ENCODE results near the gene HECTD2. TPM values are rescaled to one million over a fixed set of nuclear protein-coding genes. Genes with fewer than 3 reads are reported as not detected.

The HECTD2 gene
- polyA plus RNA-seq, 3 donors: 0.12 TPM; not detected in 2

- H3K4me1 ChIP-seq (ENCODE audit: control insufficient read depth in 1 of 2, insufficient read depth in 2 of 2, low read length in 2 of 2): no peaks in the 10 kb centered on the region
- no peak overlapping the region for H3K4me3 Mint-ChIP-seq
- no peak overlapping the region for H3K27ac Mint-ChIP-seq
- peaks cover 3 to 16% (median 10%) of the 10 kb centered on the region in 7 donors for H3K9me3 Mint-ChIP-seq
- H3K9me3 ChIP-seq (replicated peaks in 1 of 2; ENCODE audit: control insufficient read depth in 1 of 2, insufficient read depth in 1 of 2, low read length in 2 of 2): peaks cover 0 to 6% of the 10 kb centered on the region in 2 donors
- no peaks in the 10 kb centered on the region for H4K20me1 ChIP-seq (ENCODE audit: insufficient read depth, low read length)
- WGBS (ENCODE audit: insufficient coverage): no CpG with 5 or more reads among the region's 4 CpGs
- no peaks in the 10 kb centered on the region for H3K27me3 ChIP-seq (ENCODE audit: control insufficient read depth in 2 of 2, insufficient read depth in 2 of 2, low read length in 2 of 2)
- no peak overlapping the region for H3K4me2 ChIP-seq (replicated peaks; ENCODE audit: extremely low read depth, low read length, poor library complexity, severe bottlenecking)
- peaks cover 2 to 5% (median 3%) of the 10 kb centered on the region in 3 donors for H3K27me3 Mint-ChIP-seq (ENCODE audit: low read depth in 3 of 3)
- no peak overlapping the region for H3K9ac ChIP-seq (ENCODE audit: insufficient read depth, low read length, poor library complexity, severe bottlenecking)
- no peak overlapping the region for H2AFZ ChIP-seq (ENCODE audit: insufficient read depth, low read depth, low read length, poor library complexity, severe bottlenecking)
- no peaks in the 10 kb centered on the region for H3K79me2 ChIP-seq (ENCODE audit: insufficient read depth, low read length)
- peaks cover 3% of the 10 kb centered on the region for H3K4me1 Mint-ChIP-seq
- no peak for DNase-seq
- no peaks in the 10 kb centered on the region for H3K36me3 Mint-ChIP-seq
- H3K27ac ChIP-seq (ENCODE audit: low read depth in 1 of 2, low read length in 2 of 2): no peak overlapping the region
- no peak for TF ChIP-seq CTCF (IDR thresholded peaks at IDR 0.05)
- no peaks in the 10 kb centered on the region for H3K36me3 ChIP-seq (replicated peaks in 1 of 2; ENCODE audit: control insufficient read depth in 1 of 2, insufficient read depth in 2 of 2, low read length in 2 of 2)
- no peak overlapping the region for H3K4me3 ChIP-seq (replicated peaks in 1 of 3; ENCODE audit: low read depth in 2 of 3, low read length in 3 of 3)
- intact Hi-C loops (cut with micrococcal nuclease): no loop called here
Measured at GRCh38 chr10:91536111-91536510, 126.0 kb downstream of the HECTD2 start.

GRCh38 chr10:91536733-91537132, 126.6 kb downstream of the HECTD2 start:
- Histone ChIP-seq H3K79me2 (ENCODE audit: insufficient read depth, low read length) (no peaks in the 10 kb centered on the region), H3K9ac (ENCODE audit: insufficient read depth, low read length, poor library complexity, severe bottlenecking) (no peak overlapping the region), H3K27ac (ENCODE audit: low read depth in 1 of 2, low read length in 2 of 2) (no peak overlapping the region), H4K20me1 (ENCODE audit: insufficient read depth, low read length) (no peaks in the 10 kb centered on the region), H2AFZ (ENCODE audit: insufficient read depth, low read depth, low read length, poor library complexity, severe bottlenecking) (no peak overlapping the region), H3K4me2 (replicated peaks; ENCODE audit: extremely low read depth, low read length, poor library complexity, severe bottlenecking) (no peak overlapping the region), H3K36me3 (replicated peaks in 1 of 2; ENCODE audit: control insufficient read depth in 1 of 2, insufficient read depth in 2 of 2, low read length in 2 of 2) (no peaks in the 10 kb centered on the region), H3K4me1 (ENCODE audit: control insufficient read depth in 1 of 2, insufficient read depth in 2 of 2, low read length in 2 of 2) (no peaks in the 10 kb centered on the region), H3K4me3 (replicated peaks in 1 of 3; ENCODE audit: low read depth in 2 of 3, low read length in 3 of 3) (no peak overlapping the region), H3K27me3 (ENCODE audit: control insufficient read depth in 2 of 2, insufficient read depth in 2 of 2, low read length in 2 of 2) (no peaks in the 10 kb centered on the region), H3K9me3 (replicated peaks in 1 of 2; ENCODE audit: control insufficient read depth in 1 of 2, insufficient read depth in 1 of 2, low read length in 2 of 2) (peaks cover 0 to 6% of the 10 kb centered on the region in 2 donors)
- Mint-ChIP-seq H3K9me3 (peaks cover 3 to 16% (median 10%) of the 10 kb centered on the region in 7 donors), H3K4me3 (no peak overlapping the region), H3K27ac (no peak overlapping the region), H3K4me1 (peaks cover 3% of the 10 kb centered on the region), H3K36me3 (no peaks in the 10 kb centered on the region), H3K27me3 (ENCODE audit: low read depth in 3 of 3) (peaks cover 2 to 3% (median 2%) of the 10 kb centered on the region in 3 donors)
- TF ChIP-seq CTCF (IDR thresholded peaks at IDR 0.05): no peak
- intact Hi-C loops (cut with micrococcal nuclease): no loop called here
- no peak for DNase-seq
- 88% methylated on average over 2 of the region's 2 CpGs for WGBS (ENCODE audit: insufficient coverage)
